BLaER1 treated with 17β-estradiol and CSF1 and Interleukin-3, amounts not matched to agents 10 nM and 100 nM (cell line): ENCODE data around the gene H3-3A.
"Not testable (repeated sequence)": the region's sequence is repeated elsewhere in the genome, so short reads cannot be mapped to it uniquely, and the experiment has no call there.

Experiments used
- H3K27ac ChIP-seq, 11 experiments: shearing (Covaris generic); formaldehyde crosslinking; 2 replicates each; pipeline ENCODE4 v1.8.1; 2022
- H3K27me3 ChIP-seq, 11 experiments: shearing (Covaris generic); formaldehyde crosslinking; 2 replicates each; pipeline ENCODE4 v1.8.1; 2022
- H3K36me3 ChIP-seq, 11 experiments: shearing (Covaris generic); formaldehyde crosslinking; 2 replicates each; pipeline ENCODE4 v1.8.1; 2022
- H3K4me1 ChIP-seq, 10 experiments: shearing (Covaris generic); formaldehyde crosslinking; 2 replicates each; pipeline ENCODE4 v1.8.1; 2022
- H3K4me2 ChIP-seq, 11 experiments: shearing (Covaris generic); formaldehyde crosslinking; 2 replicates each; pipeline ENCODE4 v1.8.1; 2022
- H3K4me3 ChIP-seq, 10 experiments: shearing (Covaris generic); formaldehyde crosslinking; 2 replicates each; pipeline ENCODE4 v1.8.1; 2022
- H3K9ac ChIP-seq, 11 experiments: shearing (Covaris generic); formaldehyde crosslinking; 2 replicates each; pipeline ENCODE4 v1.8.1; 2022
- H3K9me3 ChIP-seq, 11 experiments: shearing (Covaris generic); formaldehyde crosslinking; replicated peaks in 1 of 11; 2 replicates each; pipeline ENCODE4 v1.8.1; 2022
- H4K20me1 ChIP-seq, 11 experiments: shearing (Covaris generic); formaldehyde crosslinking; 2 replicates each; pipeline ENCODE4 v1.8.1; 2022
- Cebpa-rat ChIP-seq, 11 experiments: shearing (Covaris generic); IDR thresholded peaks; 2 replicates each; pipeline ENCODE4 v1.8.1; 2022

The H3-3A gene

GRCh38 chr1:226085675-226086285 is 23.3 kb downstream of the H3-3A start:
- H3K27ac ChIP-seq: no peak overlapping the region
- H3K4me1 ChIP-seq: peaks cover 7 to 16% (median 14%) of the 10 kb centered on the region in 10 experiments; a peak in 17 of 20 replicates
- no peaks in the 10 kb centered on the region for H3K36me3 ChIP-seq
- no peaks in the 10 kb centered on the region for H3K9me3 ChIP-seq
- no peak overlapping the region for H3K9ac ChIP-seq
- no peaks in the 10 kb centered on the region for H3K27me3 ChIP-seq
- TF ChIP-seq Cebpa-rat (IDR thresholded peaks at IDR 0.05): no peak
- H3K4me3 ChIP-seq: no peak overlapping the region
- H3K4me2 ChIP-seq: no peak overlapping the region
- H4K20me1 ChIP-seq: no peaks in the 10 kb centered on the region

DNA sequence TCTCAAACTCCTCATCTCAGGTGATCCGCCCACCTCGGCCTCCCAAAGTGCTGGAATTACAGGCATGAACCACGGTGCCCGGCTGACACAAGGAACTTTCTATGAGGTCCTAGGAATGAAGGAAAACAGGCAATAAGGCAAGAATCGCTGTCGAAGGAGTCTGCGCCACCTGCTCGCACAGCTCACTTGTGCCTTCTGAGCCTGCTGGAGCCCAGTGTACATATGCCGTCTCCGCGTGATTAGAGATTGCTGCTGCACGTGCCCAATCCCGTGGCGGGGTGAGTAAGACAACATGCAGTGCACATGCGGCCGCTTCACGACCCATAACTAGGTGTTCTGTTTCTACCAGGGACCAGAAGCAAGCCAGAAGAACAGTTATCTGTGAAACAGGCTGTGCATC is 24.3 kb downstream of the H3-3A start:
- TF ChIP-seq Cebpa-rat (IDR thresholded peaks at IDR 0.05): no peak
- Histone ChIP-seq H3K27me3 (no peaks in the 10 kb centered on the region), H3K4me3 (no peak overlapping the region), H4K20me1 (no peaks in the 10 kb centered on the region), H3K36me3 (no peaks in the 10 kb centered on the region), H3K9me3 (peaks cover 0 to 2% (median under 1%) of the 10 kb centered on the region in 11 experiments; a peak in 3 of 22 replicates), H3K9ac (no peak overlapping the region), H3K27ac (no peak overlapping the region), H3K4me1 (peaks cover 7 to 16% (median 14%) of the 10 kb centered on the region in 10 experiments; a peak in 17 of 20 replicates), H3K4me2 (no peak overlapping the region)

DNA sequence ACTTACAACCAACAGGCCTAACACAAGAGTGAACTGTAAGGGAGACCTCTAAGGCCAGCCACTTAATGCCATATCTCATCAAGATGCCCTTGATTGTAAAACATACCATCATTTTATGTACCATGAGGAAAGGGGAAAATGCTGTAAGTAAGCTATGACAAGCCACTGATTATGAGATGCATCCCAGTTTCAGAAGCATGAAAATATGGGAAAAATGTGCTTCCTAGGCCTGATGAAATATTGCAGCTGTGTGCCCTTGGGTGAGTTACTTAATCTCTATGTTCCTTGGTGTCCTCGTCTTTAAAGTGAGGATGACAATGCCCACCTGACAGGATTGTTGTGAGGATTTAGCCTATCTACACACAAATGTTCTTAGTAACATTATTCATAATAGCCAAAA is 28.9 kb downstream of the H3-3A start:
- Histone ChIP-seq H4K20me1 (no peaks in the 10 kb centered on the region), H3K4me2 (no peak overlapping the region), H3K4me1 (peaks cover 0 to 13% (median 0%) of the 10 kb centered on the region in 10 experiments; a peak in 6 of 20 replicates), H3K36me3 (no peaks in the 10 kb centered on the region), H3K4me3 (no peak overlapping the region), H3K9me3 (peaks cover 0 to 8% (median 4%) of the 10 kb centered on the region in 11 experiments; a peak in 5 of 22 replicates), H3K9ac (no peak overlapping the region), H3K27me3 (no peaks in the 10 kb centered on the region), H3K27ac (no peak overlapping the region)
- no peak for TF ChIP-seq Cebpa-rat (IDR thresholded peaks at IDR 0.05)

- H3K4me1 ChIP-seq: peaks cover 0 to 13% (median 0%) of the 10 kb centered on the region in 10 experiments; a peak in 6 of 20 replicates
- H3K4me2 ChIP-seq: 0 out of 22 replicates have a peak overlapping the region, but pooled peaks of 1 of the 11 experiments have one; percentile 42
- not testable (repeated sequence) for H3K27me3 ChIP-seq, H3K9ac ChIP-seq, H3K27ac ChIP-seq, H3K4me3 ChIP-seq, H4K20me1 ChIP-seq, H3K9me3 ChIP-seq, H3K36me3 ChIP-seq
Observed at GRCh38 chr1:226092048-226092820, 29.7 kb downstream of the H3-3A start.

DNA sequence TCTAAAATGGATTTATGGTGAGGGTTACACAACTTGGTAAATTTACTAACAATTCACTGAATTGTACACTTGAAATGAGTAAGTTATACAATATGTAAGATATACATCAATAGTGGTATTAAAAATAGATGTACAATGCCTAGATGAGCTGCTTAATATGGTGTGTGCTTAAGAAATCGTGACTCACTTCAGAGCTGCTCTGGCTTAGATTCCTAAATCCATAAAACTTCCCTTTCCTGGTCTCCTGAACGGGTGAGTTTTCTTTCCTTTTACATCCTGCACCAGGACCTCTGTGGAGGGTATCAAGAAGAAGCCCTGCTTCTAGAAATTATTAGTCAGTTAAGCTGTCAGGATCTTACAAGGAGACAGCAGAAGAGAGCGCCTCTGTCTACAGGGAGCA is 30.4 kb downstream of the H3-3A start:
- no peak for TF ChIP-seq Cebpa-rat (IDR thresholded peaks at IDR 0.05)
- no peak overlapping the region for H3K4me3 ChIP-seq
- H3K4me1 ChIP-seq: peaks cover 0 to 13% (median 0%) of the 10 kb centered on the region in 10 experiments; a peak in 6 of 20 replicates
- peak overlapping the region in 3 of 11 experiments; percentile 1 to 50 (median 42); a peak in 4 of 22 replicates for H3K4me2 ChIP-seq
- H3K36me3 ChIP-seq: no peaks in the 10 kb centered on the region
- H3K9ac ChIP-seq: no peak overlapping the region; a peak in 1 of 22 replicates
- no peaks in the 10 kb centered on the region for H3K27me3 ChIP-seq
- no peaks in the 10 kb centered on the region for H4K20me1 ChIP-seq
- H3K27ac ChIP-seq: no peak overlapping the region
- peaks cover 0 to 8% (median 4%) of the 10 kb centered on the region in 11 experiments; a peak in 5 of 22 replicates for H3K9me3 ChIP-seq

DNA sequence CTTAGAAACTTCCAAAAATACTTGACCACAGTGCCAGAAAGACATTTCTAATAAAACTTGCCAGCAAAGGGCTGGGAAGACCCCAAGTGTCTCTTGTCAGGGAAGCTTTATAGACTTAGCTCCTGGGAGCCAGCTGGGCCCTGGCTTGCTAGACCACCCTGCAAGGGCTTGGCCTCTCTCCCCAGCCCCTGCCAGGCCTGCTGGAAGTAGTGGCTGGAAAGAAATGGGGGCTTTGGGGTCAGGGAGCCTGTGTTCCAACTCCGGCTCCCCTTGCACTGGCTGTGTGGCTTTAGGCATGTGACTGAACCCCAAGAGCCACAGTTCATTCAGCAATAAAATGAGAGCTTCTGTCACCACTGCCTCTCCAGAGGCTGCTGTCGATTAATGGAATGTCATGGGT is 31.1 kb downstream of the H3-3A start:
- Histone ChIP-seq H3K4me1 (peaks cover 0 to 13% (median 0%) of the 10 kb centered on the region in 10 experiments; a peak in 6 of 20 replicates), H3K9ac (no peak overlapping the region), H3K9me3 (peaks cover 0 to 8% (median 4%) of the 10 kb centered on the region in 11 experiments; a peak in 5 of 22 replicates), H3K36me3 (no peaks in the 10 kb centered on the region), H3K4me3 (no peak overlapping the region), H4K20me1 (no peaks in the 10 kb centered on the region), H3K27me3 (no peaks in the 10 kb centered on the region; a peak in 1 of 22 replicates), H3K27ac (no peak overlapping the region), H3K4me2 (peak overlapping the region in 2 of 11 experiments; percentile 1 to 50; a peak in 3 of 22 replicates)
- no peak for TF ChIP-seq Cebpa-rat (IDR thresholded peaks at IDR 0.05)

- no peaks in the 10 kb centered on the region for H3K36me3 ChIP-seq
- no peak for TF ChIP-seq Cebpa-rat (IDR thresholded peaks at IDR 0.05)
Observed at GRCh38 chr1:226094451-226094850, 31.9 kb downstream of the H3-3A start.

DNA sequence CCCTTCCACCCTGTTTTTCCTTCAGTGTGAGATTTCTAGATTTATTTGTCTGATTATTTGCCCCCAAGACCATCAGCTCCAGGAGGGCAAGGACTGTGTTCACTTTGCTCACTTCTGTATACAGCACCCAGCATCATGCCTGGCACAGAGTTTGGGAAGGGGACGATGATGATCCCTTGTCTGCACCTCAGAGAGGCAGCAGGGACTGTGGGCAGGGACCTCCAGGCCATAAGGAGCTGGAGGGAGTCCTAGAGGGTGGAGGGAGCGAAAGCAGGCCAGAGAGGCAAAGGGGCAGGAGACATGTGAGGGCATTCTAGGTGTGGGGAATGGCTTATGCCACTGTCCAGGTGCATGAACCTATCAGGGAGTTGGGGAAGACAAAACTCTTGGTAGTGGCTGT is 32.8 kb downstream of the H3-3A start:
- peaks cover 0 to 8% (median 4%) of the 10 kb centered on the region in 11 experiments; a peak in 5 of 22 replicates for H3K9me3 ChIP-seq
- TF ChIP-seq Cebpa-rat (IDR thresholded peaks at IDR 0.05): no peak
- no peak overlapping the region for H3K4me2 ChIP-seq
- H3K9ac ChIP-seq: no peak overlapping the region
- no peaks in the 10 kb centered on the region for H3K36me3 ChIP-seq
- H3K27me3 ChIP-seq: peaks cover 10 to 14% (median 11%) of the 10 kb centered on the region in 11 experiments
- no peaks in the 10 kb centered on the region for H4K20me1 ChIP-seq
- peaks cover 0 to 13% (median 2%) of the 10 kb centered on the region in 10 experiments; a peak in 9 of 20 replicates for H3K4me1 ChIP-seq
- no peak overlapping the region for H3K27ac ChIP-seq
- H3K4me3 ChIP-seq: no peak overlapping the region

More at GRCh38 chr1:226094451-226094850, 31.9 kb downstream of the H3-3A start:
- H3K9me3 ChIP-seq: peaks cover 0 to 8% (median 4%) of the 10 kb centered on the region in 11 experiments; a peak in 5 of 22 replicates
- H3K9ac ChIP-seq: no peak overlapping the region
- peaks cover 0 to 13% (median 0%) of the 10 kb centered on the region in 10 experiments; a peak in 6 of 20 replicates for H3K4me1 ChIP-seq
- no peak overlapping the region for H3K4me3 ChIP-seq
- no peaks in the 10 kb centered on the region for H4K20me1 ChIP-seq
- no peak overlapping the region for H3K27ac ChIP-seq
- no peak overlapping the region for H3K4me2 ChIP-seq
- H3K27me3 ChIP-seq: peaks cover 1 to 6% (median 2%) of the 10 kb centered on the region in 11 experiments; a peak in 14 of 22 replicates
